Karpas-422 (cell line): Measurements from ENCODE around the gene ASTN2. TPM values are rescaled to one million over a fixed set of nuclear protein-coding genes. Genes with fewer than 3 reads are reported as not detected.

Experiments
- DNase-seq: peaks from one replicate; pipeline ENCODE4 v3.0.0-alpha.2; 2015
- H2AFZ ChIP-seq: fragments of 200-600 bp; sonication (generic); 2 replicates; pipeline ENCODE4 v1.6.1; 2014; ENCODE audit warnings: antibody characterized with exemption, low read length, mixed read lengths
- H3K27ac ChIP-seq: fragments of 200-600 bp; sonication (generic); 2 replicates; pipeline ENCODE4 v1.5.1; 2014; ENCODE audit warnings: mild to moderate bottlenecking, low read length, moderate library complexity
- H3K27me3 ChIP-seq: fragments of 200-600 bp; sonication (generic); 2 replicates; pipeline ENCODE4 v1.6.1; 2014; ENCODE audit warnings: low read length, mixed read lengths
- H3K36me3 ChIP-seq: fragments of 200-600 bp; sonication (generic); 2 replicates; pipeline ENCODE4 v1.6.1; 2014; ENCODE audit warnings: low read length, mixed read lengths; ENCODE audit not compliant: insufficient read depth
- H3K4me1 ChIP-seq: fragments of 200-600 bp; sonication (generic); 2 replicates; pipeline ENCODE4 v1.6.1; 2014; ENCODE audit warnings: mild to moderate bottlenecking, low read length, mixed read lengths
- H3K4me2 ChIP-seq: fragments of 200-600 bp; sonication (generic); 2 replicates; pipeline ENCODE4 v1.6.1; 2014; ENCODE audit warnings: low read length, low read depth, mild to moderate bottlenecking; ENCODE audit not compliant: poor library complexity, severe bottlenecking
- H3K4me3 ChIP-seq: fragments of 200-600 bp; sonication (generic); 2 replicates; pipeline ENCODE4 v1.5.1; 2014; ENCODE audit warnings: mild to moderate bottlenecking, antibody characterized with exemption, low read length, mixed read lengths
- H3K79me2 ChIP-seq: fragments of 200-600 bp; sonication (generic); 2 replicates; pipeline ENCODE4 v1.6.1; 2014; ENCODE audit warnings: mild to moderate bottlenecking, low read length, mixed read lengths
- H3K9ac ChIP-seq: fragments of 200-600 bp; sonication (generic); 2 replicates; pipeline ENCODE4 v1.6.0; 2014; ENCODE audit warnings: low read length
- H3K9me2 ChIP-seq: fragments of 200-600 bp; sonication (generic), shearing (Covaris generic); replicated peaks from 2 replicates; pipeline ENCODE4 v1.6.0; 2014; ENCODE audit warnings: mild to moderate bottlenecking, low read length, moderate library complexity; ENCODE audit not compliant: insufficient read depth
- H3K9me3 ChIP-seq: fragments of 300-700, 200-600 bp; sonication (generic); 2 replicates; pipeline ENCODE4 v1.6.1; 2014; ENCODE audit warnings: low read length, mixed read lengths
- H4K20me1 ChIP-seq: fragments of 200-600 bp; sonication (generic); 2 replicates; pipeline ENCODE4 v1.6.1; 2014; ENCODE audit warnings: mild to moderate bottlenecking, antibody characterized with exemption, low read length, low read depth; ENCODE audit not compliant: insufficient read depth
- total RNA-seq: library from RNA; depleted of rRNA; stranded (reverse); fragments of >200 nt; shearing (Covaris generic); gene quantifications from 2 replicates; pipeline ENCODE4 v1.2.3, GENCODE V29; 2014; ENCODE audit warnings: low replicate concordance

The ASTN2 gene
- total RNA-seq, 1 experiment from 2014 or later: 5.3 TPM

DNA sequence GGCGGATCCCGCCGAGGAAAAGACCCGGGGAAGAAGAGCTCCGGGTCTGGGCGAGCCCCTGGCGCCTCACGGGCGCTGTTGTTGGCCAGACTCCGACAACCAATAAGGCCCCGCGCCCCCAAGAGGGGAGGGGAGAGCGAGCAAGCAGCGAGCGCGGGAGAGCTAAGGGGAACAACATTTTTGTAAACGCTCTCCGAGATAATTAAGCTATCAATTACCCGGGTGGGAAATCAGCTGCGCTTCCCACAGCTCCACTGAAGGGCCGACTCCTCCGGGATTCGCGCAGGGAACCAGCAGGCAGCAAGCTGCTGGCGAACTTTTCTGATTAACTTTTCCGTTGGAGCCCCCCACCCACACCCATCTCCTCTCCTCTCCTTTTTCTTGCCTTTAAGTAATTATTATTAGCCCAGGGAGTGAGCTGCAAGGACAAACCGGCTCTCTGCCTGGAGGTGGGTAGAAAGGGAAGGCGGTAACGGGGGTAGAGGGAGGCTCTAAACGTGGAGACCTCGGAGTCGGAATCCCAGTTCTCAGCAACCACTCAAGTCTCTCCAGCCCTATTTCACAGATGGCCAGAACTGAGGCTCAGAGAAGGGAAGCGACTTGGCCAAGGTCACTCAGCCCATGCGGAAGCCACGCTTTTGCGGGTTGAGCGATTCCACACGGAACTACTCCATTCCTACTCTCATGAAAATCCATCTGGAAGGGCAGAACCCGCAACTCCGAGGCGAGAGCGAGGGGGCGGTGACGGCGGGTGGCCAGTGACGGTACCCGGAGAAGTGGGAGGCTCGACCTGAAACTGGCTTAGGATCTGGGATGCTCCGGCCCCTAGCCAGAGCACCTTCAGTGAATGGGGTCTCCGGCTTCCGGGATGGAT lies 1.3 kb downstream of the ASTN2 start:
- H2AFZ ChIP-seq: no peak overlapping the region

DNA sequence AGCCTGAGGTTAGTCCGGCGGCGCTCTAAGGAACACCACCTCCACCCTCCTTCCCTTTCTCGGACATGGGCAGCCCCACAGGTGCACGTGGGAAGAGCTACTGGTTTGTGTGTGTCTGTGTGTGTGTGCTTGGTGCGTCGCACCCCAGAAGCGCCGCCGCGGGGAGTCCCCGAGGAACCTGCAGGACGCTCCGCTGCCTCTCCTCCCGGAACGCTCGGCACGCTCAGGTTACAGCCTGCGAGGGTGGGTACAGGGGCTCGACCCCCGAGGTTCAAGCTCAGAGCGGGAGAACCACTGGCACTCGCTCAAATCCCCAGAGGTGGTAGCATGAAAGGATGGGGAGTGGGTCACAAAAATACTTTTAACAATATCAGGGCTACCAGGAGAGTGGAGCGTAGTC lies 2.0 kb downstream of the ASTN2 start:
- Histone ChIP-seq H3K4me2 (peak overlapping the region; percentile 42), H2AFZ (no peak overlapping the region), H3K27ac (no peak overlapping the region), H3K9ac (no peak overlapping the region), H3K27me3 (no peaks in the 10 kb centered on the region), H3K4me3 (peak overlapping the region; percentile 14; the same call in 1 of the 2 replicates), H3K79me2 (no peaks in the 10 kb centered on the region), H3K9me2 (no peaks in the 10 kb centered on the region), H3K4me1 (peaks cover 24% of the 10 kb centered on the region), H3K36me3 (no peaks in the 10 kb centered on the region), H4K20me1 (no peaks in the 10 kb centered on the region), H3K9me3 (no peaks in the 10 kb centered on the region)
- no peak for DNase-seq

More for the DNA sequence above, 1.3 kb downstream of the ASTN2 start:
- no peaks in the 10 kb centered on the region for H3K27me3 ChIP-seq
- H3K9me2 ChIP-seq: no peaks in the 10 kb centered on the region
- H3K4me1 ChIP-seq: peaks cover 24% of the 10 kb centered on the region
- peak; percentile 50 for DNase-seq
- no peaks in the 10 kb centered on the region for H3K36me3 ChIP-seq
- no peaks in the 10 kb centered on the region for H3K9me3 ChIP-seq
- peak overlapping the region; percentile 14; the same call in 1 of the 2 replicates for H3K4me3 ChIP-seq
- no peak overlapping the region for H3K9ac ChIP-seq
- peak overlapping the region; percentile 42 for H3K4me2 ChIP-seq
- H3K27ac ChIP-seq: no peak overlapping the region
- H3K79me2 ChIP-seq: no peaks in the 10 kb centered on the region
- H4K20me1 ChIP-seq: no peaks in the 10 kb centered on the region

DNA sequence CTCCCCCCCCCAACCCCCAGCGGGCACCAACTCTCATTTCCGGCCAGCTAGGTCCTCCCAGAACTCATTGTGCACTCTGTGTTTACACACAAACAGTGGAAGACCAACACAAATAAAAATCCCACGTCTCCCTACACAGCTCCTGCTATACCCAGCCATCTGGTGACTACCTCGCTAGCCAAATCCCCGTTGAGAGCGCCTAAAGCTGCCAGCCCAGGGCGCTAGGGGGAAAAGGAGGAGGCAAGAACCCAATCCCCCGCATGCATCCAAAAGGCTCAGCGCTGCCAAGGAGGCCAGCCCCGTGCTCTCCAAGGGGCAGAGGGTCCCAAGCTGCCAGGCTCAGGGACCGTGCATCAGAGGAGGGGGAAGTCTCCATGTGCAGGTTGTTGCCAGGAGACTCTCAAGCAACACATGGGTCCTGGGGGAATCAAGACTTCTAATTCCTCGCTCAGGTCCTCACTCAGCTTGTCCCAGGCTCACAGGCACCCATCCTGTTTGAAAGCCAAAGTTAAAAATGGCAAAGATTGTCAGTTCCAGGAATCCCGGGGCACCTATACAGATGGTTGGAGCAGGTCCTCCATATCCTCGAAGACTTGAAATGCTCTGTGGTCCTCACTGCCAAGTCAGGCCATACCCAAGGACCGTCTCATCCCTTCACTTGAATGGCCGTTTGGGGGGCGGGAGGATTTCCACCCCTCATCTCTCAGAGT lies 2.7 kb downstream of the ASTN2 start:
- H4K20me1 ChIP-seq: no peaks in the 10 kb centered on the region

DNA sequence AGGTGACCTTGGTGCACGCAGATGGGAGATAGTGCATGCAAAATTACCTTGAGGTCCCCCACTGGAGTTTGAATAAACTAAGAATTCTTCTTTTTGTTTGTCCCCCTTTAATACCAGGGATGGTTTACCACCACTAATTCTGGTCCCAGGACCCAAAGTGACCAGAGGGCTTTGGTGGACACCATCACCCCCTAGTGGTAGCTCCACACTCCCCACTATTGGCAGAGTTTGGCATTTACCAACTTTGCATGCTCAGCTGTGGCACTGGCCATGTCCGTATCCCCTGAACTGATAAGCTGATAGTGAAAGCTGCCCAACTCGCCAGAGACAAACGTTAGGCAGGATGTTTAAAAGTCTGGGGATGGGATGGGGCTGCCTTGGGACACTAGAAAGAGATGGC lies 3.3 kb downstream of the ASTN2 start:
- Histone ChIP-seq H3K4me1 (peaks cover 24% of the 10 kb centered on the region), H3K9ac (no peak overlapping the region), H3K36me3 (no peaks in the 10 kb centered on the region), H2AFZ (no peak overlapping the region), H3K4me2 (no peak overlapping the region), H3K27ac (no peak overlapping the region), H3K4me3 (no peak overlapping the region), H3K27me3 (no peaks in the 10 kb centered on the region), H3K9me2 (no peaks in the 10 kb centered on the region), H4K20me1 (no peaks in the 10 kb centered on the region), H3K9me3 (no peaks in the 10 kb centered on the region), H3K79me2 (no peaks in the 10 kb centered on the region)
- DNase-seq: peak; percentile 79

More for the DNA sequence above, 2.7 kb downstream of the ASTN2 start:
- no peak overlapping the region for H2AFZ ChIP-seq
- H3K4me3 ChIP-seq: no peak overlapping the region
- H3K27me3 ChIP-seq: no peaks in the 10 kb centered on the region
- no peaks in the 10 kb centered on the region for H3K79me2 ChIP-seq
- no peaks in the 10 kb centered on the region for H3K9me2 ChIP-seq
- H3K4me1 ChIP-seq: peaks cover 24% of the 10 kb centered on the region
- no peak for DNase-seq
- no peaks in the 10 kb centered on the region for H3K9me3 ChIP-seq
- no peak overlapping the region for H3K9ac ChIP-seq
- H3K4me2 ChIP-seq: peak overlapping the region; percentile 42
- no peaks in the 10 kb centered on the region for H3K36me3 ChIP-seq
- no peak overlapping the region for H3K27ac ChIP-seq

DNA sequence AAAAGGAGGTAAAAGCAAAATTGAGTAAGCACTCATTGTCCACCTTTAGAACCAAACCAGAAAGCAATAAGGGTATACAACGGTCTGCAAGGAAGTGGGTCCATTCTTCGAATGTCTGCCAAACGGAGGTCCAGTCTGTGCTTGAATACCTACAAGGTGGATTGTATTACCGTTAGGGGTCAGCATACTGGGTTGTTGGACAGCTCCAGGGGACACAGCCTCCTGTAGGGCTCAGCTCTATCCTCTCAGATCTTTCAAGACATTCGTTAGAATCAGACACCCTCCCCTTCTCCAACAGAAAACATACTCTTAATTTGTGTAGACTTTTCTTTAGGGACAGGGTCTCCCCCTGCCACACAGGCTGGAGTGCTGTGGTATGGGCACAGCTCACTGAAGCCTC lies 5.5 kb downstream of the ASTN2 start:
- Histone ChIP-seq H3K9me3 (no peaks in the 10 kb centered on the region), H3K36me3 (no peaks in the 10 kb centered on the region), H3K27me3 (no peaks in the 10 kb centered on the region), H3K9me2 (no peaks in the 10 kb centered on the region), H4K20me1 (no peaks in the 10 kb centered on the region), H3K4me1 (peaks cover 24% of the 10 kb centered on the region), H3K27ac (no peak overlapping the region), H2AFZ (no peak overlapping the region), H3K9ac (no peak overlapping the region), H3K4me2 (no peak overlapping the region), H3K79me2 (no peaks in the 10 kb centered on the region), H3K4me3 (no peak overlapping the region)
- DNase-seq: no peak

DNA sequence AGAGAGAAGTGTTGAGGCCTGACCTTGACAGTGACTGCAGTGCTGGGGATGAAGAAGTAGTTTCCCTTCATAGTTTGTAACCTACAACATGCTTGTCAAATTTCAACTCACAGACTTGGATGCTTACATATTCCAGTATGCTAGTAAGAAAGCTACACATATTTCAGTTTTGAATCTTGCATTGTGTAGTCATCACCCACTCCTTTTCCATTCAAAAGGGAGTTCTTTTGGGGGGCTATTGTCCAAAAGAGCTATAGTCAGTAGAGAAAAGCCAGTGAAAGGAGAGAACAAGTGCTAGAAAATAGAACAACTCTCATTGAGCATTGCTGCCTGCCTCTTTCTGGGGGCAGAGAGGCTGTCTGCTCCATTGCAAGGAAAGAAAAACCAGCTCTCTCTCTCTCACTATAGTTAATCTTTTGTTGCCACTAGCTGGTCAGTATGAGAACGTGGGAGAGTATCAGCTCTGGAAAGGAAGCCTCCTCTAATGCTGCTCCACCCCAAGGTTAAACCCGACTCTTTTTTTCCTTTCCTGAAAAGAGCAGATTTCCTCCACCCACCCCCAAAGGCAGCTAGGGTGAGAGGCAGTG lies 7.3 kb downstream of the ASTN2 start:
- Histone ChIP-seq H3K27ac (no peak overlapping the region), H3K27me3 (no peaks in the 10 kb centered on the region), H4K20me1 (no peaks in the 10 kb centered on the region), H3K4me3 (no peak overlapping the region), H3K9me3 (no peaks in the 10 kb centered on the region), H3K4me1 (peaks cover 7% of the 10 kb centered on the region), H2AFZ (no peak overlapping the region), H3K36me3 (no peaks in the 10 kb centered on the region), H3K9me2 (no peaks in the 10 kb centered on the region), H3K79me2 (no peaks in the 10 kb centered on the region), H3K4me2 (no peak overlapping the region), H3K9ac (no peak overlapping the region)
- no peak for DNase-seq

DNA sequence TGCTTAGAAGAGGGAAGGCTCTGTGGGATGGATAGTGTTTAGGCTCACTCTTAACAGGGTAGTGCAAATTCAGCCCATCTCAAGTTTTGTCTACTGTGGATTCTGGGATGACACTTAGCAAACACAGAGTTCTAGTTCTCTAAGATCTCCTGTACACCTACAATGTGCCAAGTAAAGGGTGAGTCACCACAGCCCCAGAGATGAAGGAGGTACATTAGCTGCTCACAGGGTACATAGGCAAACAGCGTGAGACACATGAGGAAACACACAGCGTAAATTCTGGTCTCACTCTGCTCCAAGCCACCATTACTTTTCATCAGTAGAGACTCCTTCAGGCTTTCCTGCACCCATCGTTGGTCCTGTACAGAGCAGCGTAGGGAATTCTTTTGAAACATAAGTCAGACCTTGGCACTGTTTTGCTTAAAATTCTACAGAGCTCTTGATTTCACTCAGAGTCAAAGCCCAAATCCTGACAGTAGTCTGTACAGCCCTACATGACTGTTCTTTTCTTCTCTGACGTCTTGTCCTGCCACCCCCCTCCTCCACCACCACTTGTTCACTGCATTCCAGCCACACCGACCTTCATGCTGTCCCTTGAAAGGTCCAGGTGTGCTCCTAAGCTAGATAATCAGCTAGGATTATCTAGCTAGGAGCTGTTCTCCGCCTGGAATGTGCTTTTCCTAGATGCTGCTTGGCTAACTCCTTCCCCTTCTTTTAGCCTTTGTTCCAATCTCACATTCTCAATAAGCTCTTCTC lies 8.7 kb downstream of the ASTN2 start:
- no peaks in the 10 kb centered on the region for H3K9me2 ChIP-seq
- no peak overlapping the region for H3K9ac ChIP-seq
- no peak overlapping the region for H2AFZ ChIP-seq
- DNase-seq: no peak
- no peak overlapping the region for H3K27ac ChIP-seq
- H3K4me1 ChIP-seq: no peaks in the 10 kb centered on the region
- H4K20me1 ChIP-seq: no peaks in the 10 kb centered on the region
- no peaks in the 10 kb centered on the region for H3K79me2 ChIP-seq
- H3K4me3 ChIP-seq: no peak overlapping the region
- H3K27me3 ChIP-seq: no peaks in the 10 kb centered on the region
- no peaks in the 10 kb centered on the region for H3K9me3 ChIP-seq
- no peak overlapping the region for H3K4me2 ChIP-seq
- no peaks in the 10 kb centered on the region for H3K36me3 ChIP-seq
